Measurements from ENCODE around the gene RAD51B. TPM values are rescaled to one million over a fixed set of nuclear protein-coding genes. Genes with fewer than 3 reads are reported as not detected.
"Not testable (repeated sequence)": the region's sequence is repeated elsewhere in the genome, so short reads cannot be mapped to it uniquely, and the experiment has no call there.

RAD51B gene
- total RNA-seq, 1 donor from 2014 or later: 14.7 TPM

GRCh38 chr14:68074765-68075381 lies 255.3 kb downstream of the RAD51B start:
- DNase-seq (ENCODE audit: low spot score): no peak

- no peak for DNase-seq (ENCODE audit: low spot score)
These were observed 255.9 kb downstream of the RAD51B start for GRCh38 chr14:68075382-68076029.

- DNase-seq (ENCODE audit: low spot score): no peak
These were observed 256.9 kb downstream of the RAD51B start for GRCh38 chr14:68076451-68076850.

- DNase-seq (ENCODE audit: low spot score): no peak
These were observed 260.5 kb downstream of the RAD51B start for GRCh38 chr14:68079941-68080697.

GRCh38 chr14:68081489-68081888 lies 261.9 kb downstream of the RAD51B start:
- DNase-seq (ENCODE audit: low spot score): no peak

- DNase-seq (ENCODE audit: low spot score): no peak
These were observed 263.2 kb downstream of the RAD51B start for GRCh38 chr14:68082698-68083291.

GRCh38 chr14:68084256-68084655 lies 264.7 kb downstream of the RAD51B start:
- no peak for DNase-seq (ENCODE audit: low spot score)

GRCh38 chr14:68085742-68086141 lies 266.2 kb downstream of the RAD51B start:
- DNase-seq (ENCODE audit: low spot score): no peak

GRCh38 chr14:68088451-68088854 lies 268.9 kb downstream of the RAD51B start:
- no peak for DNase-seq (ENCODE audit: low spot score)

- DNase-seq (ENCODE audit: low spot score): no peak
These were observed 269.7 kb downstream of the RAD51B start for GRCh38 chr14:68089146-68089731.

- no peak for DNase-seq (ENCODE audit: low spot score)
These were observed 274.6 kb downstream of the RAD51B start for GRCh38 chr14:68094158-68094557.

- DNase-seq (ENCODE audit: low spot score): no peak
These were observed 275.2 kb downstream of the RAD51B start for GRCh38 chr14:68094752-68095151.

GRCh38 chr14:68097727-68098126 lies 278.1 kb downstream of the RAD51B start:
- DNase-seq (ENCODE audit: low spot score): no peak

- DNase-seq (ENCODE audit: low spot score): no peak
These were observed 279.3 kb downstream of the RAD51B start for GRCh38 chr14:68098834-68099233.

- DNase-seq (ENCODE audit: low spot score): no peak
These were observed 280.0 kb downstream of the RAD51B start for GRCh38 chr14:68099495-68100045.

GRCh38 chr14:68101715-68102301 lies 282.2 kb downstream of the RAD51B start:
- not testable (repeated sequence) for DNase-seq (ENCODE audit: low spot score)

- DNase-seq (ENCODE audit: low spot score): no peak
These were observed 284.3 kb downstream of the RAD51B start for GRCh38 chr14:68103853-68104252.

GRCh38 chr14:68104518-68104917 lies 284.9 kb downstream of the RAD51B start:
- DNase-seq (ENCODE audit: low spot score): no peak

- no peak for DNase-seq (ENCODE audit: low spot score)
These were observed 286.2 kb downstream of the RAD51B start for GRCh38 chr14:68105816-68106215.

GRCh38 chr14:68106456-68106855 lies 286.9 kb downstream of the RAD51B start:
- no peak for DNase-seq (ENCODE audit: low spot score)

GRCh38 chr14:68106905-68107304 lies 287.3 kb downstream of the RAD51B start:
- no peak for DNase-seq (ENCODE audit: low spot score)

Measured in mesenteric fat pad (tissue), 1 donor.